Choroid plexus epithelial cell (primary cell): ENCODE data around the gene SORCS1.

Experiments used
- DNase-seq: peaks from one replicate; pipeline ENCODE4 v3.0.0-alpha.2; 2010; ENCODE audit warnings: low read depth
- H3K4me3 ChIP-seq: 2 replicates; pipeline ENCODE4 v1.5.1; 2011; ENCODE audit warnings: low read depth, mild to moderate bottlenecking, control low read depth, low read length, moderate library complexity
- CTCF ChIP-seq: conservative IDR thresholded peaks from 2 replicates; pipeline ENCODE4 v1.5.1; 2011; ENCODE audit warnings: low read depth, mild to moderate bottlenecking, control low read depth, inconsistent platforms, low read length, moderate library complexity

Gene SORCS1

GRCh38 chr10:106863549-106863948 lies 301.0 kb downstream of the SORCS1 start:
- no peak for TF ChIP-seq CTCF
- no peak for DNase-seq
- no peak overlapping the region for H3K4me3 ChIP-seq

GRCh38 chr10:106859892-106860652 lies 304.4 kb downstream of the SORCS1 start:
- no peak for TF ChIP-seq CTCF
- DNase-seq: no peak
- no peak overlapping the region for H3K4me3 ChIP-seq

- DNase-seq: no peak
- H3K4me3 ChIP-seq: no peak overlapping the region
- no peak for TF ChIP-seq CTCF
Measured at GRCh38 chr10:106857728-106858127, 306.8 kb downstream of the SORCS1 start.

GRCh38 chr10:106857213-106857612 lies 307.3 kb downstream of the SORCS1 start:
- DNase-seq: no peak
- TF ChIP-seq CTCF: no peak
- H3K4me3 ChIP-seq: no peak overlapping the region

- no peak for DNase-seq
- TF ChIP-seq CTCF: no peak
- H3K4me3 ChIP-seq: no peak overlapping the region
Measured at GRCh38 chr10:106836933-106837663, 327.4 kb downstream of the SORCS1 start.

- no peak overlapping the region for H3K4me3 ChIP-seq
- TF ChIP-seq CTCF: no peak
Measured at GRCh38 chr10:106832846-106833245, 331.7 kb downstream of the SORCS1 start.

More at GRCh38 chr10:106832846-106833245, 331.7 kb downstream of the SORCS1 start:
- DNase-seq: no peak
